ENCODE results near the gene SERINC3. TPM values are rescaled to one million over a fixed set of nuclear protein-coding genes. Genes with fewer than 3 reads are reported as not detected.

Gene SERINC3
- total and polyA plus RNA-seq, 2 donors (not counting 1 experiment from before 2014, with no cell fraction given), result 120 to 238 TPM

DNA sequence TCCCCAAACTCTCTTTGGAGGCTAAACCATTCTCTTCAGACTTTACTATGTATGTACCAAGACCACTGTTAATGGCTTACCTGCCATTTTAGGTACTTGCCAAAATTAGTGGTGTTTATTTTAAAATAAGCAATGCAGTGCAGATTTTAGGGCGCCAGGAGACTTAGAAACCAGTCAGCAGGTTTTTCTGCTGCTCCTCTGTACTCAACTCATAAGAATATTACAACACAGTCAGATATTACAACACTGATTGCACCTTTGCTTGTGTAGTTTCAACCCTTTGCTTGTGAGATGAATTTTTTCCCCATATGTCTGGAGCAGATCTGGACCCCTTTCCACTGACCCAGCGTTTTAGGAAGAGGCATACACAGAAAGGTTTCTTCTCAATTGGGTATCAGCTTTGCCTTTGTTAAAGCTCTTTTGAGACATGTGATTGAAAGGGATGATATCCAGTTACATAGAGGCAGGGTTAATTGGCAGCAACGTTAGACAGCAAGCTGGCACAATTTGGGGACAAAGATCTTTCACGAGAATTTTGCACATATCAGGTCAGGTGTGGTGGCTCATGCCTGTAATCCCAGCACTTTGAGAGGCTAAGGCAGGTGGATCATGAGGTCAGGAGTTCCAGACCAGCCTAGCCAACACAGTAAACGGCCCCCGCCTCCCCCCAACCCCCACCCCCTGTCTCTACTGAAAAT lies 40.0 kb downstream of the SERINC3 start:
- no peak overlapping the region for H2AFZ ChIP-seq (ENCODE audit: low read length)
- peaks cover 9% of the 10 kb centered on the region for H3K36me3 ChIP-seq (ENCODE audit: control insufficient read depth, insufficient read depth, low read length)
- H3K4me1 ChIP-seq (ENCODE audit: control insufficient read depth, extremely low read depth, insufficient read depth, low read length), result no peaks in the 10 kb centered on the region
- no peaks in the 10 kb centered on the region for H4K20me1 ChIP-seq (ENCODE audit: control insufficient read depth, extremely low read depth, insufficient read depth, low read length)
- H3K9ac ChIP-seq (ENCODE audit: insufficient read depth, low read length), result no peak overlapping the region
- H3K79me2 ChIP-seq (ENCODE audit: control insufficient read depth, insufficient read depth, low read length), result no peaks in the 10 kb centered on the region
- H3K4me3 ChIP-seq (replicated peaks in 1 of 4; ENCODE audit: control extremely low read depth in 1 of 4, insufficient read depth in 1 of 4, low read depth in 3 of 4, low read length in 4 of 4), result no peak overlapping the region
- no peaks in the 10 kb centered on the region for H3K9me3 ChIP-seq (ENCODE audit: control insufficient read depth, insufficient read depth, low read depth, low read length)
- H3K27ac ChIP-seq (ENCODE audit: insufficient read depth, low read length), result no peak overlapping the region
- no peak for DNase-seq (ENCODE audit: low read depth in 2 of 2)
- no peak overlapping the region for H3K4me2 ChIP-seq (ENCODE audit: extremely low read depth, insufficient read depth, low read length)
- no peak for TF ChIP-seq EZH2 (IDR thresholded peaks at IDR 0.05; ENCODE audit: low read length, missing control alignments)
- TF ChIP-seq, protein P1, sequence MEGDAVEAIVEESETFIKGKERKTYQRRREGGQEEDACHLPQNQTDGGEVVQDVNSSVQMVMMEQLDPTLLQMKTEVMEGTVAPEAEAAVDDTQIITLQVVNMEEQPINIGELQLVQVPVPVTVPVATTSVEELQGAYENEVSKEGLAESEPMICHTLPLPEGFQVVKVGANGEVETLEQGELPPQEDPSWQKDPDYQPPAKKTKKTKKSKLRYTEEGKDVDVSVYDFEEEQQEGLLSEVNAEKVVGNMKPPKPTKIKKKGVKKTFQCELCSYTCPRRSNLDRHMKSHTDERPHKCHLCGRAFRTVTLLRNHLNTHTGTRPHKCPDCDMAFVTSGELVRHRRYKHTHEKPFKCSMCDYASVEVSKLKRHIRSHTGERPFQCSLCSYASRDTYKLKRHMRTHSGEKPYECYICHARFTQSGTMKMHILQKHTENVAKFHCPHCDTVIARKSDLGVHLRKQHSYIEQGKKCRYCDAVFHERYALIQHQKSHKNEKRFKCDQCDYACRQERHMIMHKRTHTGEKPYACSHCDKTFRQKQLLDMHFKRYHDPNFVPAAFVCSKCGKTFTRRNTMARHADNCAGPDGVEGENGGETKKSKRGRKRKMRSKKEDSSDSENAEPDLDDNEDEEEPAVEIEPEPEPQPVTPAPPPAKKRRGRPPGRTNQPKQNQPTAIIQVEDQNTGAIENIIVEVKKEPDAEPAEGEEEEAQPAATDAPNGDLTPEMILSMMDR (conservative IDR thresholded peaks at IDR 0.05 in 1 of 2, IDR thresholded peaks at IDR 0.05 in 1 of 2; ENCODE audit: low read depth in 1 of 2, low read length in 2 of 2), result no peak
- H3K27me3 ChIP-seq (ENCODE audit: control insufficient read depth, insufficient read depth, low read length), result no peaks in the 10 kb centered on the region

DNA sequence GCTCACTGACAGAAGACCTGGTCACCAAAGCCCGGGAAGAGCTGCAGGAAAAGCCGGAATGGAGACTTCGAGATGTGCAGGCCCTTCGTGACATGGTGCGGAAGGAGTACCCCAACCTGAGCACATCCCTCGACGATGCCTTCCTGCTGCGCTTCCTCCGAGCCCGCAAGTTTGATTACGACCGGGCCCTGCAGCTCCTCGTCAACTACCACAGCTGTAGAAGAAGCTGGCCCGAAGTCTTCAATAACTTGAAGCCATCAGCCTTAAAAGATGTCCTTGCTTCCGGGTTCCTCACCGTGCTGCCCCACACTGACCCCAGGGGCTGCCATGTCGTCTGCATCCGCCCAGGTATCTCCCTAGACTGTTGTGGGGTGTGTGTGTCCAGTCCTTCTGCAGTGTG lies 41.8 kb downstream of the SERINC3 start:
- TF ChIP-seq, protein P1 (conservative IDR thresholded peaks at IDR 0.05 in 1 of 2, IDR thresholded peaks at IDR 0.05 in 1 of 2; ENCODE audit: low read depth in 1 of 2, low read length in 2 of 2), result no peak
- no peak for TF ChIP-seq EZH2 (IDR thresholded peaks at IDR 0.05; ENCODE audit: low read length, missing control alignments)
- peaks cover 9% of the 10 kb centered on the region for H3K36me3 ChIP-seq (ENCODE audit: control insufficient read depth, insufficient read depth, low read length)
- H3K4me2 ChIP-seq (ENCODE audit: extremely low read depth, insufficient read depth, low read length), result no peak overlapping the region
- no peak for DNase-seq (ENCODE audit: low read depth in 2 of 2)
- H3K27me3 ChIP-seq (ENCODE audit: control insufficient read depth, insufficient read depth, low read length), result no peaks in the 10 kb centered on the region
- no peak overlapping the region for H3K4me3 ChIP-seq (replicated peaks in 1 of 4; ENCODE audit: control extremely low read depth in 1 of 4, insufficient read depth in 1 of 4, low read depth in 3 of 4, low read length in 4 of 4)
- H2AFZ ChIP-seq (ENCODE audit: low read length), result no peak overlapping the region
- H4K20me1 ChIP-seq (ENCODE audit: control insufficient read depth, extremely low read depth, insufficient read depth, low read length), result no peaks in the 10 kb centered on the region
- H3K4me1 ChIP-seq (ENCODE audit: control insufficient read depth, extremely low read depth, insufficient read depth, low read length), result peaks cover 2% of the 10 kb centered on the region
- peaks cover 6% of the 10 kb centered on the region for H3K79me2 ChIP-seq (ENCODE audit: control insufficient read depth, insufficient read depth, low read length)
- H3K9me3 ChIP-seq (ENCODE audit: control insufficient read depth, insufficient read depth, low read depth, low read length), result no peaks in the 10 kb centered on the region
- no peak overlapping the region for H3K9ac ChIP-seq (ENCODE audit: insufficient read depth, low read length)
- no peak overlapping the region for H3K27ac ChIP-seq (ENCODE audit: insufficient read depth, low read length)

DNA sequence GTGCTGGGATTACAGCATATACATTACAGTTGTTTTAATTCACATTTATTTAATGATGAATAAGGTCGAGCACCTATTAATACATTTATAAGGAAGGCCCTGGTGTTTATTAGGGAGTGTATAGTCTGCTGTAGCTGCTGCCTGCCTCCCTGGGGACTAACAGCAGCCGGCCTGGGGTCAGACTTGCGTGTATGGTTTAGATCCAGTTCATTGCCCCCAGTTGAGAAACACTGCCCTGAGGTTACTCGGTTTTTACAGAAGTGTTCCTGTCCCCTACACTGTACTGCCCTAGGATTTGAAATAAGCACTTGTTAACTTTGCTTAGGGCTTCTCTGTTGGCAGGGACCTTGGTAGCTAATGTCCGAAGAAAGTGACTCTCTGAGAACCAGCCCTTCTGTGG lies 42.2 kb downstream of the SERINC3 start:
- H3K27me3 ChIP-seq (ENCODE audit: control insufficient read depth, insufficient read depth, low read length), result no peaks in the 10 kb centered on the region
- TF ChIP-seq, protein P1 (conservative IDR thresholded peaks at IDR 0.05 in 1 of 2, IDR thresholded peaks at IDR 0.05 in 1 of 2; ENCODE audit: low read depth in 1 of 2, low read length in 2 of 2), result no peak
- no peak for TF ChIP-seq EZH2 (IDR thresholded peaks at IDR 0.05; ENCODE audit: low read length, missing control alignments)

More for the DNA sequence above, 42.2 kb downstream of the SERINC3 start:
- Histone ChIP-seq H3K9me3 (ENCODE audit: control insufficient read depth, insufficient read depth, low read depth, low read length) (no peaks in the 10 kb centered on the region), H3K79me2 (ENCODE audit: control insufficient read depth, insufficient read depth, low read length) (peaks cover 6% of the 10 kb centered on the region), H3K4me3 (replicated peaks in 1 of 4; ENCODE audit: control extremely low read depth in 1 of 4, insufficient read depth in 1 of 4, low read depth in 3 of 4, low read length in 4 of 4) (no peak overlapping the region), H3K27ac (ENCODE audit: insufficient read depth, low read length) (no peak overlapping the region), H4K20me1 (ENCODE audit: control insufficient read depth, extremely low read depth, insufficient read depth, low read length) (no peaks in the 10 kb centered on the region), H3K4me2 (ENCODE audit: extremely low read depth, insufficient read depth, low read length) (no peak overlapping the region), H2AFZ (ENCODE audit: low read length) (no peak overlapping the region), H3K9ac (ENCODE audit: insufficient read depth, low read length) (no peak overlapping the region), H3K4me1 (ENCODE audit: control insufficient read depth, extremely low read depth, insufficient read depth, low read length) (peaks cover 2% of the 10 kb centered on the region), H3K36me3 (ENCODE audit: control insufficient read depth, insufficient read depth, low read length) (peaks cover 9% of the 10 kb centered on the region)
- DNase-seq (ENCODE audit: low read depth in 2 of 2), result no peak
